IPS-18a (cell line): ENCODE measurements around the gene CEP57L1.
"Not testable (repeated sequence)": the region's sequence is repeated elsewhere in the genome, so short reads cannot be mapped to it uniquely, and the experiment has no call there.

Source experiments
- H3K27ac ChIP-seq: one replicate; pipeline ENCODE4 v1.5.1; 2013; ENCODE audit warnings: low read length
- H3K27me3 ChIP-seq: one replicate; pipeline ENCODE4 v1.6.1; 2013; ENCODE audit warnings: mild to moderate bottlenecking, low read length; ENCODE audit not compliant: control insufficient read depth, insufficient read depth
- H3K36me3 ChIP-seq: one replicate; pipeline ENCODE4 v1.6.1; 2013; ENCODE audit warnings: low read depth, low read length; ENCODE audit not compliant: control insufficient read depth
- H3K4me1 ChIP-seq: one replicate; pipeline ENCODE4 v1.6.1; 2013; ENCODE audit warnings: low read depth, low read length; ENCODE audit not compliant: control insufficient read depth
- H3K4me3 ChIP-seq: one replicate; pipeline ENCODE4 v1.5.1; 2013; ENCODE audit warnings: low read length
- H3K9ac ChIP-seq: one replicate; pipeline ENCODE4 v1.6.1; 2013; ENCODE audit warnings: mild to moderate bottlenecking, low read length, moderate library complexity
- H3K9me3 ChIP-seq: one replicate; pipeline ENCODE4 v1.6.1; 2013; ENCODE audit warnings: low read depth, low read length; ENCODE audit not compliant: control insufficient read depth

CEP57L1 gene

DNA sequence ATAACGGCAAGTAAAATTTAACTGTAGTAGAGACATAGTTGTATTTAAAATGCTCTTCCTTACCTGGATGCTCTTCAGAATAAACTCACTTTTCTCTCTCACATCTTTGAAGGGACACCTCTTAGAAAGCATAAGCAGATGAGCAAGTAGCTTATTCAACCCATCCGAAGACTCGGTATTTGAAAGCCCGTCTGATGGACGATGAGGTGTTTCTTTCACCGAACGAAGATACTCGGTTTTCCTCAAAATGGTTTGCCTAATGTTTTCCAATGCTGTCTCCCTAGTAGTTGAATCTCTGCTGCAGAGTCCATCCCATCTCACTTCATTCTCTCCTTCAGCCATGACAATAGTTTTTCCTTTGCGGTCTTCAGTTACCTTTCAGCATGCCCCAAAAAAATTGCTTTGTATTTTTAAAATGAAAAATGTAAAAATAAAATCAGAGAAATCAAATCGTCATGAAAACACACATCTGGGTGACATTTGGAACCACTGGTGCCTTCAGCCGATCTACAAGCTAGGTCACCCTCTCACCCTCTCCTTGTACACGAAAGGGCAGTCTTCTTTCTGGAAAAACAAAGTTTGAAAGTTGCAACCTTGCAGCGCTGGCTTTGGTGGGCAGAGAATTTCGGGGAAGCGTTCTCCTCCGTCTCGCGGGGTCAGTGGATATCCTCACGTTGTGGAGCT, 1.4 kb upstream of the CEP57L1 start:
- Histone ChIP-seq H3K4me3 (peak overlapping the region; percentile 77), H3K4me1 (peaks cover 8% of the 10 kb centered on the region), H3K27ac (no peak overlapping the region), H3K36me3 (no peaks in the 10 kb centered on the region), H3K9me3 (no peaks in the 10 kb centered on the region), H3K9ac (peak overlapping the region; percentile 57), H3K27me3 (no peaks in the 10 kb centered on the region)

DNA sequence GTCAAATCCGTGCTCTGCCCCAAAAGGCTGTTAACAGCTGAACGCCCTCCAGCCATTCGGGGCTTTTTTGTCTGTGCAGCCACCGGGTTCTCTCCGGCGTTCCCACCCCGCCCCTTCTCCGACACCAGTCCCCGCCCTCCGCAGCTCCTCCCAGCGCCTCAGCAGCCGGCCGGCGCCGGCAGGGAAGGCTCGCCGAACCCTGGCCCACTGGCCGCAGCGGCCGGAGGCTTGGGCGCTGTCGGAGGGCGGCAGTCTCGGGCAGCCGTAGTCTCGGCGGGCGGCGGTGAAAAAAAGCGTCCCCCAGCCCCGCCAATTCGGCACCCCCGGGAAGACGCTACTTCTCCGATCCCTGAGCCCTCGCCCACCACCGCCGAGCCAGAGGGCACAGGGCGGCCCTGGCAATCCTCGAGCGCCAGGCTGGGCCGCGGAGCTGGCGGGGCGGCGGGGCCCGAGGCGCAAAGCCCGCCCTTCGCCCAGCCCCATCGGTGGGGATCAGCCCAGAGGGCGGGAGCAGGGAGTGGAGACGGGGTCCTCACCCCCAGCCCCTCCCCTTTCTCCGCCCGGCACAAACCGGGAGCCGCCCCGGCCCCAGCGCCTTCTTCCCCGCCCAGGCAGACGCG, 781 bp upstream of the CEP57L1 start, which contains the start of gene SESN1:
TSS of gene SESN1 (minus strand) at position 431 of the 620 bp plus-strand sequence. CDS start 773 bp downstream, outside the sequence.
- H3K27me3 ChIP-seq = no peaks in the 10 kb centered on the region
- no peaks in the 10 kb centered on the region for H3K9me3 ChIP-seq
- H3K4me1 ChIP-seq = peaks cover 3% of the 10 kb centered on the region
- peak within 1 kb of the TSS; percentile 77 for H3K4me3 ChIP-seq
- H3K9ac ChIP-seq = peak within 1 kb of the TSS; percentile 75
- H3K27ac ChIP-seq = peak within 1 kb of the TSS; percentile 87
- H3K36me3 ChIP-seq = no peaks in the 10 kb centered on the region

DNA sequence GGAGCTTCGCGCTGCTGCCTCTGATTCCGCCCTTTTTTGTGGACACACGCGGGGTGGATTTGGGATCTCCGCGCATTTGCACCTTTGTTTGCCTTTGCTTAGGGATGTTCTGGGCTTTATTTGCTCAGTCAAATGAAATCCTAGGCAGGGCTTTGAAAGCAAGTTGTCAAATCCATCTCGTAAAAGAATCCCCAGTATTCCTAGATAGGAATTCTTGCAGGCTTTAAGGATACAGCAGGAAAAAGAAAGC, 453 bp downstream of the CEP57L1 start:
- H3K9ac ChIP-seq = peak overlapping the region; percentile 75
- peaks cover 3% of the 10 kb centered on the region for H3K4me1 ChIP-seq
- no peaks in the 10 kb centered on the region for H3K27me3 ChIP-seq
- no peaks in the 10 kb centered on the region for H3K36me3 ChIP-seq
- H3K4me3 ChIP-seq = peak overlapping the region; percentile 77
- H3K9me3 ChIP-seq = no peaks in the 10 kb centered on the region
- H3K27ac ChIP-seq = peak overlapping the region; percentile 7

DNA sequence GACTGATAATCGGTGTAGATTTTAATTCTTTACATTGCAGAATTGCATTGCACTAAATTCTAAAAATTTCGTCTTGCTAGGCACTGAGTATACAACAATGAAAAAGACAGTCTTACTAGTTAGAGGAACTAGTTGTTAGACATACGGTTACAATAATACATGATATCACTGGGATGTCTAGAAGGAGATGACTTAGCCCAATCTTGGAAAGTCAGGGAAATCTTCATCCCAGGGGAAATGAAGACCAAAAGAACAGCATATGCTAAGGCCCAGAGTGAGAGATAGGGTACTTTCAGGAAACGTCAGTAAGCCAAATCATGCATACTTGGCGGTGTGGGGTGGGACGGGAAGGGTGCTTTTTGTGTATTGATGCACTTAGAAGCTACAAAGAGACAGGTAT, 901 bp downstream of the CEP57L1 start:
- Histone ChIP-seq H3K4me3 (peak overlapping the region; percentile 77), H3K27me3 (no peaks in the 10 kb centered on the region), H3K27ac (no peak overlapping the region)

DNA sequence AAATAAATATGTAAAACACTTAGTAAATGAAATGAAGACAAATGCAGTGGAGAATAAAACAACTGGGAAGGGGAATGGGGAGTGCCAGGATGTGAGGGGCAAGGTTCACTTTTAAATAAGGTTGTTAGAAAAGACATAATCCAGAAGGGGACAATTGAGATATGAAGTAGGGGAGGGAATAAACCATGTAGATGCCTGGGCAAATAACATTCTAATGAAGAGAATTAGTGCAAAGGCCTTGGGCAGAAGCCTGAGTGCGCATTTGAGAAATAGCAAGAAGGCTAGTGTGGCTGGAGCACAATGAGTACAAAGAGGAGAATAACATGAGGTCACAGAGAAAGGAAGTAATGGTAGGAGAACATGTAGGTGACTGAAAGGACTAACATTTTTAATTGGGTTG, 2.4 kb downstream of the CEP57L1 start:
- H3K36me3 ChIP-seq = no peaks in the 10 kb centered on the region
- H3K27ac ChIP-seq = no peak overlapping the region
- no peaks in the 10 kb centered on the region for H3K27me3 ChIP-seq
- H3K4me3 ChIP-seq = no peak overlapping the region
- no peak overlapping the region for H3K9ac ChIP-seq
- H3K4me1 ChIP-seq = peaks cover 3% of the 10 kb centered on the region
- no peaks in the 10 kb centered on the region for H3K9me3 ChIP-seq

More for the DNA sequence above, 901 bp downstream of the CEP57L1 start:
- Histone ChIP-seq H3K9me3 (no peaks in the 10 kb centered on the region), H3K4me1 (peaks cover 3% of the 10 kb centered on the region), H3K9ac (peak overlapping the region; percentile 75), H3K36me3 (no peaks in the 10 kb centered on the region)

DNA sequence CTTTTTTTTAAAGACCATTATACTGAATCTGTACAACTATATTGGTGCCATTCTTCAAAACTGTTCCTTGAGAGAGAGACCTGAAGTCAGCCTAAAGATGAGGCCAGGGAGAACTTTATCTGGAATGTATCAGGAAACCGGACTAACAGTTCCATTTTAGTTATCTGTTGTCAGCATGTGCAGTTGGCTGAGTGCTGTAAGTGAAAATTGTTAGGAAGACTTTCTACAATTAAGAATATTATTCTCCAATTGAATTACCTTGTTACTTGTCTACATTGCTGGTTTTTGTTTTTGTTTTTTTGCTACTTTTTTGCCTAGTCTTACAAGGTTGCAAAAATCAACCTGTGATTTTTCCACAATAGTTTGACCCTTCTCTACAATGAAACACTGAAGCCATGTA, 7.5 kb downstream of the CEP57L1 start:
- no peak overlapping the region for H3K27ac ChIP-seq
- H3K4me1 ChIP-seq = no peaks in the 10 kb centered on the region
- no peak overlapping the region for H3K9ac ChIP-seq
- no peaks in the 10 kb centered on the region for H3K9me3 ChIP-seq
- H3K4me3 ChIP-seq = no peak overlapping the region
- H3K27me3 ChIP-seq = no peaks in the 10 kb centered on the region
- H3K36me3 ChIP-seq = no peaks in the 10 kb centered on the region

DNA sequence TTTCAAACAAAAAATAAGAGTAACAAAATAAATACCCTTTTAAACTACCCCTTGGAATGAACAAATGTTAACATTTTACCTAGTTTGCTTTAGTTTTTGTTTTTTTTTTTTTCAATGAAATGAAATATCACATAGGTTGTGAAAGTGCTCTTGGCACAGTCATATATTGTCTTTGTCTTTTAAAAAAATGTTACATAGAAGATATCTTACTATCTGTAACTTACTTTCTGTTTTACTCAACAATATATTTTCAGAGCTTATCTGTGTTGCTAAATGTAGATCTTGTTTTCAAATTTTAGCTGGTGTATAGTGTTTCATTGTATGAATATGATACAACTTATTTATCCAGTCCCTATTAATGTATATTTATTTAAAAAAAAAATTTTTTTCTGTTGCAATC, 8.6 kb downstream of the CEP57L1 start:
- Histone ChIP-seq H3K9ac (no peak overlapping the region), H3K4me3 (no peak overlapping the region), H3K27ac (no peak overlapping the region), H3K4me1 (no peaks in the 10 kb centered on the region), H3K27me3 (no peaks in the 10 kb centered on the region), H3K36me3 (no peaks in the 10 kb centered on the region), H3K9me3 (no peaks in the 10 kb centered on the region)

DNA sequence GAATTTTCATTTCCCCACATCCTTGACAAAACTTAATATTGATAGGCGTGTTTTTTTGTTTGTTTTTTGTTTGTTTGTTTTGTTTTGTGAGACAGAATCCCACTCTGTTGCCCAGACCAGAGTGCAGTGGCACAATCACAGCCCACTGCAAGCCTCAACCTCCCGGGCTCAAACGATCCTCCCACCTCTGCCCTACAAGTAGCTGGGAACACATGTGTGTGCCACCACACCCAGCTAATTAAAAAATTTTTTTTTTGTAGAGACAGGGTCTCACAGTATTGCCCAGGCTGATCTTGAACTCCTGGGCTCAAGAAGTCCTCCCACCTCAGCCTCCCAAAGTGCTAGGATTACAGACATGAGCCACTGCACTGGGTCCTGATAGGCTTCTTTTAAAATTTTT, 9.2 kb downstream of the CEP57L1 start:
- no peaks in the 10 kb centered on the region for H3K36me3 ChIP-seq
- H3K9ac ChIP-seq = no peak overlapping the region
- no peak overlapping the region for H3K4me3 ChIP-seq
- no peaks in the 10 kb centered on the region for H3K4me1 ChIP-seq
- H3K9me3 ChIP-seq = no peaks in the 10 kb centered on the region
- H3K27ac ChIP-seq = no peak overlapping the region
- H3K27me3 ChIP-seq = no peaks in the 10 kb centered on the region

DNA sequence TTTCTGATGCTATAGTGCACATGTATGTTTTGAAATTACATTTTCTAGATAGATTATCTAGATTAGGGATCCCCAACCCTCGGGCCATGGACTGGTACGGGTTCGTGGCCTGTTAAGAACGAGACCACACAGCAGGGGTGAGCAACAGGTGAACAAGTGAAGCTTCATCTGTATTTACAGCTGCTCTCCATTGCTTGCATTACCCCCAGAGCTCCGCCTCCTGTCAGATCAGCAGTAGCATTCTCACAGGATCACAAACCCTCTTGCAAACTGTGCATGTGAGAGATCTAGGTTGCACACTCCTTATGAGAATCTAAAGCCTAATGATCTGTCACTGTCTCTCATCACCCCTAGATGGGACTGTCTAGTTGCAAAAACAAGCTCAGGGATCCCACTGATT, 10.4 kb downstream of the CEP57L1 start:
- H3K4me3 ChIP-seq = no peak overlapping the region
- no peaks in the 10 kb centered on the region for H3K27me3 ChIP-seq
- no peaks in the 10 kb centered on the region for H3K36me3 ChIP-seq
- H3K27ac ChIP-seq = no peak overlapping the region
- H3K9ac ChIP-seq = no peak overlapping the region
- H3K4me1 ChIP-seq = no peaks in the 10 kb centered on the region
- no peaks in the 10 kb centered on the region for H3K9me3 ChIP-seq

DNA sequence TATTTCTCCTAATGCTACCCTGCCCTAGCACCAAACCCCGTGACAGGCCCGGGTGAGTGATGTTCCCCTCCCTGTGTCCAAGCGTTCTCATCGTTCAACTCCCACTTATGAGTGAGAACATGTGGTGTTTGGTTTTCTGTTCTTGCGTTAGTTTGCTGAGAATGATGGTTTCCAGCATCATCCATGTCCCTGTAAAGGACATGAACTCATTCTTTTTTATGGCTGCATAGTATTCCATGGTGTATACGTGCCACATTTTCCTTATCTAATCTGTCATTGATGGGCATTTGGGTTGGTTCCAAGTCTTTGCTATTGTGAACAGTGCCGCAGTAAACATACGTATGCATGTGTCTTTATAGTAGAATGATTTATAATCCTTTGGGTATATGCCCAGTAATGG, 14.4 kb downstream of the CEP57L1 start:
- not testable (repeated sequence) for H3K4me3 ChIP-seq, H3K9me3 ChIP-seq, H3K36me3 ChIP-seq, H3K4me1 ChIP-seq, H3K27ac ChIP-seq, H3K9ac ChIP-seq, H3K27me3 ChIP-seq

DNA sequence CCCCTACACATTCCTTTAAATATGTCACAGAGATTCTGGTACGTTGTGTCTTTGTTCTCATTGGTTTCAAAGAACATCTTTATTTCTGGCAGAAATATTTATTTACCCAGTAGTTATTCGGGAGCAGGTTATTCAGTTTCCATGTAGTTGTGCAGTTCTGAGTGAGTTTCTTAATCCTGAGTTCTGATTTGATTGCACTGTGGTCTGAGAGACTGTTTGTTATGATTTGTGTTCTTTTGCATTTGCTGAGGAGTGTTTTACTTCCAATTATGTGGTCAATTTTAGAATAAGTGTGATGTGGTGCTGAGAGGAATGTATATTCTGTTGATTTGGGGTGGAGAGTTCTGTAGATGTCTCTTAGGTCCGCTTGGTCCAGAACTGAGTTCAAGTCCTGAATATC, 17.4 kb downstream of the CEP57L1 start:
- H3K4me1 ChIP-seq, H3K9me3 ChIP-seq, H3K36me3 ChIP-seq, H3K27ac ChIP-seq, H3K4me3 ChIP-seq, H3K9ac ChIP-seq, H3K27me3 ChIP-seq: not testable (repeated sequence)

DNA sequence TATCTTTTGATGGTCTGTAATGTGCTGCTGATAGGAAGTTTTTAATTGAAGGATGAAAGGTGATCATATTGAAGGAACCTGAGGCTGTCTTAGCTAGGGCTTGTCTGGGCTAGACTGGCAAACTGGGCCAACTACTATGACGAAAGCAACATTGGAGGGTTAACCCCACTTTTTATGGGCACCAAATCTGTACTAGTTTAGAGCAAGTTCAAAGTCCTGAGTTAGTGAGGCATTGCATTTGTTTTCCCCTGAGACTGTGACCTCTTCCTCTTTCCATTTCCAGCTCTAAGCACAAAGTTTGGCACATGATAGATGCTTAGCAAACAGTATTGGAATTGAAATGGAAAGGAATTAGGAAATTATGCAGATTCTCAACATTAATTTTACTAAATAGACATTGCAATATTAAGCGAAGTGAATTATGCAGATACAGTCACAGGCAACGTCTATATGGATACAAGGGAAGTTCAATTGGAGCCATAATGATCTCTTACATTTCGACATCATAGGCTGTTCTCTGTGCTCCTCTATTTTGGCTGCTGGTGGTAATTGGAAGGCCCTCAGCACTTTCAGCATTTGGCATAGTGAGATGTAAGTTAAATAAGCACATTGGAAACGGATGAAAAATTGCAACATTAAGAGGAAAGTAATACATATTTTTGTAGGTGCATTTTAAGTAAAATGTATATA, 22.2 kb downstream of the CEP57L1 start:
- no peak overlapping the region for H3K4me3 ChIP-seq
- H3K4me1 ChIP-seq = no peaks in the 10 kb centered on the region
- H3K9me3 ChIP-seq = no peaks in the 10 kb centered on the region
- no peaks in the 10 kb centered on the region for H3K36me3 ChIP-seq
- no peaks in the 10 kb centered on the region for H3K27me3 ChIP-seq
- no peak overlapping the region for H3K27ac ChIP-seq
- no peak overlapping the region for H3K9ac ChIP-seq
